ENCODE results near the gene TLX1. TPM values are rescaled to one million over a fixed set of nuclear protein-coding genes. Genes with fewer than 3 reads are reported as not detected.

Gene TLX1
- total and polyA plus RNA-seq, 9 of the 15 experiments (the other 6 are each of a cell fraction or from before 2014, with no cell fraction given), result 0.03 to 3.3 (median 0.19) TPM; not detected in 1

GRCh38 chr10:101122270-101123084 is 8.6 kb upstream of the TLX1 start:
- POLR2A ChIA-PET, result interaction anchor here (0.6 kb wide), 1 partner anchor 273 kb away, joined by 3 read pairs; no protein-coding TSS in a partner anchor

More at GRCh38 chr10:101122270-101123084, 8.6 kb upstream of the TLX1 start:
- no peak overlapping the region for H2AFZ ChIP-seq (ENCODE audit: low read depth, low read length)
- no peak overlapping the region for H3K4me2 ChIP-seq (ENCODE audit: insufficient read depth, low read length)
- ATAC-seq (no peak), FAIRE-seq (no peak), DNase-seq (ENCODE audit: extremely low read depth in 1 of 4, low spot score in 3 of 4) (no peak)
- WGBS (ENCODE audit: insufficient coverage, low coverage, missing lambda C conversion rate), result under 1% methylated on average over 12 of the region's 16 CpGs
- H3K4me3 ChIP-seq, result no peak overlapping the region
- TF ChIP-seq HDAC8 (tag; IDR thresholded peaks at IDR 0.05), result no peak
- TF ChIP-seq POLR2B (IDR thresholded peaks at IDR 0.05; ENCODE audit: low read depth, partially characterized antibody), result no peak
- TF ChIP-seq CGGBP1 (CRISPR knock-in tag; IDR thresholded peaks at IDR 0.05), result no peak
- no peak for TF ChIP-seq ZNF324 (CRISPR knock-in tag; IDR thresholded peaks at IDR 0.05)
- TF ChIP-seq ZNF449 (CRISPR knock-in tag; IDR thresholded peaks at IDR 0.05), result no peak
- no peak for TF ChIP-seq PBX2 (CRISPR knock-in tag; IDR thresholded peaks at IDR 0.05; ENCODE audit: low read depth)
- no peak for TF ChIP-seq PBX2 (tag; conservative IDR thresholded peaks at IDR 0.05; ENCODE audit: low read depth)
- TF ChIP-seq ARID3B (CRISPR knock-in tag; IDR thresholded peaks at IDR 0.05; ENCODE audit: borderline replicate concordance), result no peak
- TF ChIP-seq ZNF311 (CRISPR knock-in tag; IDR thresholded peaks at IDR 0.05), result no peak
- TF ChIP-seq ZNF592 (IDR thresholded peaks at IDR 0.05), result no peak
- TF ChIP-seq SMARCA4 (IDR thresholded peaks at IDR 0.05), result no peak
- H3K27ac ChIP-seq (ENCODE audit: extremely low read depth, low read depth, low read length), result no peak overlapping the region
- in situ Hi-C loops (cut with MboI) (no loop called here), intact Hi-C loops (cut with micrococcal nuclease) (no loop called here)
- H3K27me3 ChIP-seq (ENCODE audit: control insufficient read depth in 2 of 2, insufficient read depth in 2 of 2, low read length in 2 of 2), result peaks cover 23 to 61% of the 10 kb centered on the region in 2 experiments
- no peaks in the 10 kb centered on the region for H3K9me1 ChIP-seq (ENCODE audit: control insufficient read depth, insufficient read depth, low read length)
- H3K4me1 ChIP-seq (replicated peaks in 1 of 2; ENCODE audit: control insufficient read depth in 2 of 2, insufficient read depth in 2 of 2, low read length in 2 of 2), result peaks cover 0 to 7% of the 10 kb centered on the region in 2 experiments; a peak in 2 of 5 replicates
- no TSS peak for BruUV-seq (replicated peaks)
- no peak overlapping the region; a peak in 1 of 4 replicates for H3K9ac ChIP-seq (ENCODE audit: insufficient read depth in 1 of 2, low read depth in 2 of 2, low read length in 2 of 2)
- H3K36me3 ChIP-seq (ENCODE audit: control insufficient read depth, insufficient read depth, low read length), result no peaks in the 10 kb centered on the region
- CTCF ChIA-PET (ENCODE audit: low intra/inter-chr PET ratio), result no interaction called here
- no peaks in the 10 kb centered on the region for H3K9me3 ChIP-seq (replicated peaks; ENCODE audit: control insufficient read depth, insufficient read depth, low read depth, low read length)
- no peaks in the 10 kb centered on the region for H3K79me2 ChIP-seq (ENCODE audit: control insufficient read depth, insufficient read depth, low read length)
- H4K20me1 ChIP-seq (replicated peaks; ENCODE audit: control insufficient read depth, insufficient read depth, low read length), result no peaks in the 10 kb centered on the region
